ENCODE results near the gene MMP24.
"Not testable (repeated sequence)": the region's sequence is repeated elsewhere in the genome, so short reads cannot be mapped to it uniquely, and the experiment has no call there.

MMP24 gene

GRCh38 chr20:35226126-35226883, at the start of gene MMP24:
Gene MMP24 (plus strand): TSS chr20:35226690. CDS start chr20:35226739, 49 bp downstream.
- no peak within 1 kb of the TSS for H3K4me3 ChIP-seq (replicated peaks; ENCODE audit: low read depth, low read length)
- no peaks in the 10 kb centered on the region; the same call in none of the 2 replicates for H3K27me3 ChIP-seq (replicated peaks; ENCODE audit: control insufficient read depth, insufficient read depth, low read length)
- no peak for DNase-seq (ENCODE audit: extremely low read depth, insufficient read length)
- no peaks in the 10 kb centered on the region for H3K36me3 ChIP-seq (ENCODE audit: control insufficient read depth, insufficient read depth, low read length)
- no peak for TF ChIP-seq CTCF (IDR thresholded peaks at IDR 0.05; ENCODE audit: insufficient read depth, low read length, poor library complexity, severe bottlenecking)

GRCh38 chr20:35179292-35180212, 46.9 kb upstream of the MMP24 start:
- Histone ChIP-seq H3K4me3 (replicated peaks; ENCODE audit: low read depth, low read length) (no peak overlapping the region), H3K27me3 (replicated peaks; ENCODE audit: control insufficient read depth, insufficient read depth, low read length) (no peaks in the 10 kb centered on the region), H3K36me3 (ENCODE audit: control insufficient read depth, insufficient read depth, low read length) (no peaks in the 10 kb centered on the region)
- TF ChIP-seq CTCF (IDR thresholded peaks at IDR 0.05; ENCODE audit: insufficient read depth, low read length, poor library complexity, severe bottlenecking) = no peak
- no peak for DNase-seq (ENCODE audit: extremely low read depth, insufficient read length)

- DNase-seq (ENCODE audit: extremely low read depth, insufficient read length) = no peak
- Histone ChIP-seq H3K4me3 (replicated peaks; ENCODE audit: low read depth, low read length) (no peak overlapping the region), H3K27me3 (replicated peaks; ENCODE audit: control insufficient read depth, insufficient read depth, low read length) (no peaks in the 10 kb centered on the region), H3K36me3 (ENCODE audit: control insufficient read depth, insufficient read depth, low read length) (no peaks in the 10 kb centered on the region)
- no peak for TF ChIP-seq CTCF (IDR thresholded peaks at IDR 0.05; ENCODE audit: insufficient read depth, low read length, poor library complexity, severe bottlenecking)
Measured at GRCh38 chr20:35180266-35180665, 46.2 kb upstream of the MMP24 start.

GRCh38 chr20:35181731-35182130, 44.8 kb upstream of the MMP24 start:
- H3K27me3 ChIP-seq (replicated peaks; ENCODE audit: control insufficient read depth, insufficient read depth, low read length) = no peaks in the 10 kb centered on the region
- no peak for DNase-seq (ENCODE audit: extremely low read depth, insufficient read length)
- no peak for TF ChIP-seq CTCF (IDR thresholded peaks at IDR 0.05; ENCODE audit: insufficient read depth, low read length, poor library complexity, severe bottlenecking)
- no peaks in the 10 kb centered on the region for H3K36me3 ChIP-seq (ENCODE audit: control insufficient read depth, insufficient read depth, low read length)
- H3K4me3 ChIP-seq (replicated peaks; ENCODE audit: low read depth, low read length) = no peak overlapping the region

GRCh38 chr20:35186691-35187289, 39.7 kb upstream of the MMP24 start:
- not testable (repeated sequence) for DNase-seq (ENCODE audit: extremely low read depth, insufficient read length); H3K4me3 ChIP-seq (replicated peaks; ENCODE audit: low read depth, low read length); H3K27me3 ChIP-seq (replicated peaks; ENCODE audit: control insufficient read depth, insufficient read depth, low read length); H3K36me3 ChIP-seq (ENCODE audit: control insufficient read depth, insufficient read depth, low read length)
